Ovary (tissue), 9 donors: ENCODE measurements around the gene SFMBT2. TPM values are rescaled to one million over a fixed set of nuclear protein-coding genes. Genes with fewer than 3 reads are reported as not detected.
"Not testable (repeated sequence)": the region's sequence is repeated elsewhere in the genome, so short reads cannot be mapped to it uniquely, and the experiment has no call there.

Source experiments
- DNase-seq, 5 donors: peaks; one replicate each; pipeline ENCODE4 v3.0.0-alpha.2; 2019 to 2020
- H3K27ac ChIP-seq, 2 donors: fragments of 200-600 bp; one replicate each; pipeline versions ENCODE4 v1.5.1 to v1.8.0; 2019 to 2022
- H3K27me3 ChIP-seq: fragments of 200-600 bp; one replicate; pipeline ENCODE4 v1.8.0; 2022
- H3K36me3 ChIP-seq: fragments of 200-600 bp; sonication (generic); one replicate; pipeline ENCODE4 v1.5.1; 2019
- H3K4me1 ChIP-seq: one replicate; pipeline ENCODE4 v1.8.1; 2013; ENCODE audit warnings: mild to moderate bottlenecking, moderate library complexity; ENCODE audit not compliant: insufficient read depth
- H3K4me3 ChIP-seq: fragments of 200-600 bp; sonication (generic); one replicate; pipeline ENCODE4 v1.5.1; 2017
- H3K9me3 ChIP-seq, 2 donors: fragments of 200-600 bp in 1 of 2; sonication (generic) in 1 of 2; one replicate each; pipeline versions ENCODE4 v1.5.1 to v1.8.1; 2013 to 2019; ENCODE audit warnings: mild to moderate bottlenecking in 1 of 2, moderate library complexity in 1 of 2
- CTCF ChIP-seq, 3 donors: fragments of 450-650 bp in 2 of 3; fragments of 200-600 bp in 1 of 3; IDR thresholded peaks; one replicate each; pipeline versions ENCODE4 v1.5.1 to v1.8.0; 2016 to 2022; ENCODE audit warnings: antibody characterized with exemption in 3 of 3, mild to moderate bottlenecking in 1 of 3
- EP300 ChIP-seq: sonication (generic); formaldehyde crosslinking; IDR thresholded peaks from one replicate; pipeline ENCODE4 v1.6.1; 2017; ENCODE audit warnings: antibody characterized with exemption
- POLR2A ChIP-seq: fragments of 450-650 bp; IDR thresholded peaks from one replicate; pipeline ENCODE4 v1.6.1; 2017; ENCODE audit warnings: antibody characterized with exemption, mild to moderate bottlenecking, moderate library complexity
- WGBS, 3 donors: extraction: QIAGEN DNeasy Blood & Tissue Kit in 1 of 3; methylation state at CpG; one replicate each; pipeline versions ENCODE4 v1.1.5 to v1.1.7; 2013 to 2017; 5-methylcytosine and 5-hydroxymethylcytosine counted together
- intact Hi-C, 4 donors: fragments of 100-400 bp; cut with DNase I; formaldehyde crosslinking; loops; one replicate each; pipeline versions ENCODE4 v1.11.0 to v1.15.1; 2022 to 2023
- polyA plus RNA-seq, 2 donors: library from polyadenylated mRNA; stranded (reverse); fragments of 200-250 nt in 1 of 2; fragments of 350-450 nt in 1 of 2; fragmentation: Illumina TruSeq in 1 of 2; extraction: RNeasy Lipid Tissue Mini Kit (QIAGEN cat#74804) in 1 of 2; gene quantifications; one replicate each; pipeline ENCODE4 v1.2.3, GENCODE V29; 2013 to 2014
- total RNA-seq, 7 donors: library from RNA; depleted of rRNA in 2 of 7; stranded (reverse); fragments of >200 nt in 2 of 7; fragmentation: NEBNext Ultra II Directional in 3 of 7; extraction: Animal tissue kit (Norgen Biotek cat#: 25700) in 3 of 7; gene quantifications; one replicate each; pipeline versions ENCODE4 v1.1.0 to v1.2.4, GENCODE V29; 2016 to 2023
- donor health status: DM: no; HTN: no; CAD: no; lungs with moderate emphysema.
- donor health status: DM: no; HTN: no; CAD: no.
- donor health status: Bipolar disorder and iron deficiency.
- donor health status: DM: yes; HTN: yes; CAD: no.
- donor health status: DM: no; HTN: no; CAD: no.
- donor health status: DM: yes; HTN: yes; CAD: no.

Gene SFMBT2
- total and polyA plus RNA-seq, 9 donors = 5.0 to 28.1 (median 17.8) TPM

GRCh38 chr10:7401156-7401555, 9.7 kb downstream of the SFMBT2 start:
- intact Hi-C loops = loop anchor here (10.0 kb wide), 3 partner anchors 66 to 486 kb away; no protein-coding TSS in a partner anchor
- H3K27me3 ChIP-seq = no peaks in the 10 kb centered on the region
- DNase-seq = no peak
- 64 to 76% (median 72%) methylated on average over 6 of the region's 6 CpGs for WGBS, 3 donors
- TF ChIP-seq EP300 = no peak
- TF ChIP-seq CTCF (IDR thresholded peaks at IDR 0.05) = no peak
- TF ChIP-seq POLR2A = no peak
- no peak overlapping the region for H3K27ac ChIP-seq
- no peaks in the 10 kb centered on the region for H3K36me3 ChIP-seq
- peaks cover 11% of the 10 kb centered on the region for H3K4me1 ChIP-seq
- no peak overlapping the region for H3K4me3 ChIP-seq
- H3K9me3 ChIP-seq = no peaks in the 10 kb centered on the region

GRCh38 chr10:7400068-7400715, 10.6 kb downstream of the SFMBT2 start:
- Histone ChIP-seq H3K27me3 (no peaks in the 10 kb centered on the region), H3K9me3 (no peaks in the 10 kb centered on the region), H3K4me3 (no peak overlapping the region), H3K4me1 (peaks cover 11% of the 10 kb centered on the region), H3K36me3 (no peaks in the 10 kb centered on the region), H3K27ac (no peak overlapping the region)
- intact Hi-C loops = loop anchor here (10.0 kb wide), 3 partner anchors 65 to 485 kb away; no protein-coding TSS in a partner anchor
- WGBS, 3 donors = 78 to 82% (median 81%) methylated on average over 10 of the region's 10 CpGs
- no peak for TF ChIP-seq EP300
- TF ChIP-seq CTCF (IDR thresholded peaks at IDR 0.05) = no peak
- TF ChIP-seq POLR2A = no peak
- DNase-seq = no peak

GRCh38 chr10:7399533-7399932, 11.3 kb downstream of the SFMBT2 start:
- H3K27ac ChIP-seq = no peak overlapping the region
- no peak for TF ChIP-seq EP300
- H3K36me3 ChIP-seq = no peaks in the 10 kb centered on the region
- H3K9me3 ChIP-seq = no peaks in the 10 kb centered on the region
- H3K27me3 ChIP-seq = no peaks in the 10 kb centered on the region
- H3K4me1 ChIP-seq = peaks cover 11% of the 10 kb centered on the region
- DNase-seq = no peak
- intact Hi-C loops = no loop called here
- H3K4me3 ChIP-seq = no peak overlapping the region
- 93 to 95% (median 93%) methylated on average over 3 of the region's 3 CpGs for WGBS, 3 donors

- DNase-seq = no peak
- intact Hi-C loops = no loop called here
- no peak overlapping the region for H3K4me3 ChIP-seq
- H3K4me1 ChIP-seq = peaks cover 11% of the 10 kb centered on the region
- no peaks in the 10 kb centered on the region for H3K27me3 ChIP-seq
- WGBS, 3 donors = 25 to 47% (median 26%) methylated on average over 17 of the region's 17 CpGs
- H3K9me3 ChIP-seq = no peaks in the 10 kb centered on the region
- H3K27ac ChIP-seq = no peak overlapping the region
- no peak for TF ChIP-seq EP300
- TF ChIP-seq POLR2A = no peak
- TF ChIP-seq CTCF (IDR thresholded peaks at IDR 0.05) = no peak
- no peaks in the 10 kb centered on the region for H3K36me3 ChIP-seq
These were observed 13.5 kb downstream of the SFMBT2 start for GRCh38 chr10:7397049-7398035.

- DNase-seq, H3K4me1 ChIP-seq, H3K27ac ChIP-seq, H3K4me3 ChIP-seq, H3K9me3 ChIP-seq, H3K36me3 ChIP-seq, H3K27me3 ChIP-seq, intact Hi-C loops: not testable (repeated sequence)
- 92 to 96% (median 95%) methylated on average over 5 of the region's 5 CpGs for WGBS, 3 donors
These were observed 18.5 kb downstream of the SFMBT2 start for GRCh38 chr10:7392301-7392700.
